AG10803 (cell line): ENCODE measurements around the gene OTOA.
A peak's percentile ranks its signal among the peaks of the same experiment; 100 is the strongest.
"Not testable (repeated sequence)": the region's sequence is repeated elsewhere in the genome, so short reads cannot be mapped to it uniquely, and the experiment has no call there.

Source experiments
- DNase-seq: peaks from one replicate; pipeline ENCODE4 v3.0.0; 2010; ENCODE audit warnings: low read depth
- H3K4me3 ChIP-seq: 2 replicates; pipeline ENCODE4 v1.5.1; 2011; ENCODE audit warnings: mild to moderate bottlenecking, low read length, control low read depth
- TF ChIP-seq, protein P1 (sequence below): conservative IDR thresholded peaks from 2 replicates; pipeline ENCODE4 v1.5.1; 2011; ENCODE audit warnings: mild to moderate bottlenecking, low read length, control low read depth, inconsistent platforms

The OTOA gene

DNA sequence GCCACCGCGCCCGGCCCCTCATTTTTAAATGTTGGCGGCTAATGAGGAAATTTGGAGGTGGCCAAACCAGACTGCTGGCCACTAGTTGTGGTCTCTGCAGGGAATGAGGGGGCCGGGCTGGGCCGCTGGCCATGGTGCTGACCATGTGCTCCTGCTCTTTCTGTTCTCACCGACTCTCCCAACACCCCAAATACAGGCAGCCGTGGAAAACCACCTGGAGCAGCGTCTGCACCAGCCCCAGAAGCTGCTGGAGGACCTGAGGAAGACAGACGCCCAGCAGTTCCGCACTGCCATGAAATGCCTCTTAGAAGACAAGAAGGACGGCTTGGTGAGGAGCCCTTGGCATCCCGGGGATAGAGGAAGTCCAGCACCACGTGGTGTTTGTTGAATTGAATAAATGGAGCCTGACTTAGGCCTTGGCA, 21.3 kb downstream of the OTOA start:
- TF ChIP-seq, protein P1, sequence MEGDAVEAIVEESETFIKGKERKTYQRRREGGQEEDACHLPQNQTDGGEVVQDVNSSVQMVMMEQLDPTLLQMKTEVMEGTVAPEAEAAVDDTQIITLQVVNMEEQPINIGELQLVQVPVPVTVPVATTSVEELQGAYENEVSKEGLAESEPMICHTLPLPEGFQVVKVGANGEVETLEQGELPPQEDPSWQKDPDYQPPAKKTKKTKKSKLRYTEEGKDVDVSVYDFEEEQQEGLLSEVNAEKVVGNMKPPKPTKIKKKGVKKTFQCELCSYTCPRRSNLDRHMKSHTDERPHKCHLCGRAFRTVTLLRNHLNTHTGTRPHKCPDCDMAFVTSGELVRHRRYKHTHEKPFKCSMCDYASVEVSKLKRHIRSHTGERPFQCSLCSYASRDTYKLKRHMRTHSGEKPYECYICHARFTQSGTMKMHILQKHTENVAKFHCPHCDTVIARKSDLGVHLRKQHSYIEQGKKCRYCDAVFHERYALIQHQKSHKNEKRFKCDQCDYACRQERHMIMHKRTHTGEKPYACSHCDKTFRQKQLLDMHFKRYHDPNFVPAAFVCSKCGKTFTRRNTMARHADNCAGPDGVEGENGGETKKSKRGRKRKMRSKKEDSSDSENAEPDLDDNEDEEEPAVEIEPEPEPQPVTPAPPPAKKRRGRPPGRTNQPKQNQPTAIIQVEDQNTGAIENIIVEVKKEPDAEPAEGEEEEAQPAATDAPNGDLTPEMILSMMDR = no peak

DNA sequence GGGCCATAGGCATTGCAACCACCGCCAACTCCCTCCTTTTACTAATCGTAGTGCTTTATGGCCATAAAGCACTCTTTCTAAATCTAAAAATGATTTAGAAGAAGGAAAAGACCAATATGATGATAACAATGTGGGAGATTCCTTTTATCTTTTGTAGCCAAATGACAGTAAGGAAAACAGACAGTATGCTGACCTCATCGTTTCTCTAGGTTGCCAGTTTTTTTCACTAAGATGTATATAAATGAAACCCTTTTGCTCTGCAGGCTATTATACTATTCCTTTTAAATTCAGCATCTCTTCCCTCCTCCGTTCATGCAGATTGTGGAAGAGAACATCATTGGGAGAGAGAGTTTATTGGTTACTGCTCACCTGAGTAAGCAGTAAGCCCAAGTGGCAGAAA, 25.3 kb downstream of the OTOA start:
- TF ChIP-seq, protein P1 = no peak
- no peak for DNase-seq
- H3K4me3 ChIP-seq = no peak overlapping the region

More for the DNA sequence above, 21.3 kb downstream of the OTOA start:
- DNase-seq = no peak
- no peak overlapping the region for H3K4me3 ChIP-seq

GRCh38 chr16:21690967-21691366, 27.2 kb downstream of the OTOA start:
- not testable (repeated sequence) for DNase-seq

GRCh38 chr16:21694609-21695008, 30.8 kb downstream of the OTOA start:
- H3K4me3 ChIP-seq = no peak overlapping the region
- TF ChIP-seq, protein P1 = no peak
- DNase-seq = peak; percentile 41

More at GRCh38 chr16:21690967-21691366, 27.2 kb downstream of the OTOA start:
- not testable (repeated sequence) for H3K4me3 ChIP-seq

GRCh38 chr16:21697032-21697431, 33.3 kb downstream of the OTOA start:
- no peak for DNase-seq
- no peak overlapping the region for H3K4me3 ChIP-seq
- TF ChIP-seq, protein P1 = no peak

DNA sequence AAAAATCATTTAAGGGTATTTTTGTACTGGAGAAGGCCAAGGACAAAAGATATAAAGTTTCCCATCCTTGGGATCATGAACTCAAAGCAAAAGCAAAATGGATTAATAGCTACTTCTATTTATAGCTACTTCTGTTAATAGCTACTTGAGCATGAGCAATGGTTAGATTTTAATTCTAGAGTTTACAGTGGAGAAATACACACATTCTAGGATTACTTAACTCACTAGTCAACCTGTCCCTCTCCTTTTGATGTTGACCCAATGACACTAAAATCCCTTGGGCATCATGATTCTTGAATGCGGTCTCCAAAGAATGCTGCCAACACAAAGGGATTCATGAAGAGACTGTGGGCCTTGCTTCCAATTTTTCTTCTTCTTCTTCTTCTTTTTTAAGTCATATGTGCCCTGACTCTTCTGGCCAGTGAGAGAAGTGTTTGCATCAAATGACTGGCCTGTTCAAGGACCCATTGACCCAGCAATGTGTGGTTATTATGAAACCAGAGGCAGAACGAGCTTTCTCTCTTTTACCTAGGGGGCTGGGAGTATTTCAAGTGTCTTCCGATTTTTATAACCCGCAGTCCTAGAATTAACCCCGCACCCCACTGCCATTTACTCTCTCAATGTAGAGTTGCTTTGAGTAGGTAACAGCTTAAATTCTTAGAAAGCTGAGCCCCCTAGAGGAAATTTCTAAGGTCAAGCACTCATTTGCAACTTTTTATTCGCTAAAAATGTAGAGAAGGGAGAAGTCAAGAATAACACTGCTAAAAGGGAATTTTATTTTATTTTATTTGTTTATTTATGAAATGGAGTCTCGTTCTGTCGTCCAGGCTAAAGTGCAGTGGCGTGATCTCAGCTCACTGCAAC, 34.6 kb downstream of the OTOA start:
- TF ChIP-seq, protein P1 = no peak
- no peak overlapping the region for H3K4me3 ChIP-seq
- no peak for DNase-seq

DNA sequence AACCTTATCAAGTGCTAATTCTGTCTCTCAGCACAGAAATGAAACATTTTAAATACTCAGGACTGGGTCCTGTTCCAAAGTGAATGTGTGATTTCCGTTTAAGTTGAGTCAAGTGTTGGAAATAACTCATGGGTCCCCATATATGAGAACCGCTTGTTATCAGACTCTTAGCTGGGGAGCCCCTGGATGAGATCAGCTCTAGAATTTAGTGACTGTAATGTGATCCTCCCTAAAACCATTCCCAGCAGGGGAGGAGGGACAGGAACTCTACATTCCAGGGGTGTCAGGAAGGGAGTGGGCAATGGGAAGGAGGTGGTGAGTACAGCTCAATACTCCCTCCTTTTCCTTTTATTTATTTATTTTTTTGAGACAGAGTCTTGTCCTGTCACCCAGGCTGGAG, 37.5 kb downstream of the OTOA start:
- no peak for DNase-seq
- TF ChIP-seq, protein P1 = no peak
- no peak overlapping the region for H3K4me3 ChIP-seq
